ENCODE data around the gene KIAA1614. TPM values are rescaled to one million over a fixed set of nuclear protein-coding genes. Genes with fewer than 3 reads are reported as not detected.

Gene KIAA1614
- total and polyA plus RNA-seq, 10 of the 15 experiments (the other 5 are each of a cell fraction or from before 2014, with no cell fraction given) = 0.03 to 1.0 (median 0.26) TPM; not detected in 1

DNA sequence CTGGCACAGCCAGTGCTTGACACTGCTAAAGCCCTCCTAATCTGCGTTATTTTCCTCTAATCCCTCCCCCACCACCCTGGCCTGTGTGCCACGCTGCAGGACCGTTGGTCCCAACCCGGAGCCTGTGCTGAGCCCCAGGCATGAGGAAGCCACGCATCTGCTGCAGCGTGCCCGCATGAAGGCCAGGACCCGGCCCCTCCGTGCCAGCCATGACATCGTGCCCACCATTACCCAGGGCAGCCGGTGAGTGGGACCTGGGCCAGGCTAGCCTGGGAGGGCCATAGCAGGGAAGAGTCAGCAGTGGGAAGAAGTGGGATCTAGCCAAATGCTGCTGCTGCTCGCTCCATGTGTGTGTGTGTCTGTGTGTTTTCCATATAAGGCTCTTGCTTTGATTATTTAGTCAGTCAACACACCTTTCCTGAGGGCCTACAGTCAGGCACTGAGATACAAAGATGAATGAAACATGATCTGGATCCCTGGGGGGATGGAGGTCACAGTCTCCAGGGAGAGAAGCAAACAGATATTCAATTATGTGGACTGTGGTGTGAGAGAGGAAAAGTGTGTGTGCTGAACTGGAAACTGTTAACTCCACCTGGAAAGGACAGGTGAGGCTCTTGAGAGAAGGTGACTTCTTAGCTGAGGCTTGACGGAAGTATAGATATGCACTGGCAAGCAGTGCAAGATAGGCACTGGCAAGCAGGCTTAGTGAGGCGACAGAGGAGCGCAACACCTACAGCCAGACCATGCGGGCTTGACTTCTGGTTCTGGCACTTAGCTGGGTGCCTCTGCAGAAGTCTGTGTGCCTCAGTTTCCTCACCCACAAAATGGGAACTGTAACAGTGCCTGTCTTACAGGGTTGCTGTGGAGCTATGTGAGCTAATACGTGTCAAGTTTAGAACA lies 15.9 kb downstream of the KIAA1614 start:
- no peak overlapping the region for H3K9ac ChIP-seq (ENCODE audit: control insufficient read depth, insufficient read depth, low read length)

More for the DNA sequence above, 15.9 kb downstream of the KIAA1614 start:
- Histone ChIP-seq H3K27ac (ENCODE audit: control insufficient read depth, insufficient read depth) (no peak overlapping the region), H3K79me2 (ENCODE audit: control insufficient read depth, insufficient read depth, low read length) (no peaks in the 10 kb centered on the region), H3K9me3 (replicated peaks; ENCODE audit: control insufficient read depth, insufficient read depth, low read length) (no peaks in the 10 kb centered on the region), H4K20me1 (ENCODE audit: control insufficient read depth, insufficient read depth) (no peaks in the 10 kb centered on the region), H3K4me1 (ENCODE audit: control insufficient read depth, insufficient read depth, low read length) (peaks cover 4% of the 10 kb centered on the region; the same call in 1 of the 2 replicates), H3K4me2 (ENCODE audit: control insufficient read depth, insufficient read depth) (no peak overlapping the region), H3K36me3 (ENCODE audit: control insufficient read depth in 2 of 2, insufficient read depth in 2 of 2, low read length in 1 of 2) (no peaks in the 10 kb centered on the region), H3K4me3 (no peak overlapping the region), H2AFZ (ENCODE audit: control insufficient read depth, low read depth, low read length) (no peak overlapping the region), H3K27me3 (replicated peaks in 1 of 2; ENCODE audit: control insufficient read depth in 2 of 2, insufficient read depth in 2 of 2, low read length in 1 of 2) (no peaks in the 10 kb centered on the region)
- ATAC-seq = no peak
- no peak for FAIRE-seq
- BruUV-seq (replicated peaks) = no TSS peak
- no peak for DNase-seq (ENCODE audit: low read depth, low spot score)
- in situ Hi-C loops (cut with MboI) (no loop called here), intact Hi-C loops (cut with micrococcal nuclease; ENCODE audit: unreplicated experiment) (no loop called here)
- ChIA-PET POLR2A (no interaction called here), SMC1A (ENCODE audit: uncharacterized antibody, unreplicated experiment) (no interaction called here), RAD21 (ENCODE audit: unreplicated experiment) (interaction anchor here (1.1 kb wide), 1 partner anchor 213 kb away, joined by 3 read pairs; no protein-coding TSS in a partner anchor), CTCF (interaction anchor here (1.5 kb wide), 1 partner anchor 12 kb away, joined by 3 read pairs; no protein-coding TSS in a partner anchor)
- WGBS (ENCODE audit: insufficient coverage, insufficient replicate concordance, low lambda C conversion rate, missing lambda C conversion rate) = 67% methylated on average over 15 of the region's 17 CpGs
- TF ChIP-seq SUPT20H (IDR thresholded peaks at IDR 0.05; ENCODE audit: borderline replicate concordance, control insufficient read depth, low read depth, low read length) (no peak), PAX8 (IDR thresholded peaks at IDR 0.05) (no peak), MEF2B (IDR thresholded peaks at IDR 0.05; ENCODE audit: partially characterized antibody, poor library complexity, severe bottlenecking) (no peak), NRF1 (conservative IDR thresholded peaks at IDR 0.05; ENCODE audit: low read depth, low read length) (no peak)
- TF ChIP-seq, protein P1, sequence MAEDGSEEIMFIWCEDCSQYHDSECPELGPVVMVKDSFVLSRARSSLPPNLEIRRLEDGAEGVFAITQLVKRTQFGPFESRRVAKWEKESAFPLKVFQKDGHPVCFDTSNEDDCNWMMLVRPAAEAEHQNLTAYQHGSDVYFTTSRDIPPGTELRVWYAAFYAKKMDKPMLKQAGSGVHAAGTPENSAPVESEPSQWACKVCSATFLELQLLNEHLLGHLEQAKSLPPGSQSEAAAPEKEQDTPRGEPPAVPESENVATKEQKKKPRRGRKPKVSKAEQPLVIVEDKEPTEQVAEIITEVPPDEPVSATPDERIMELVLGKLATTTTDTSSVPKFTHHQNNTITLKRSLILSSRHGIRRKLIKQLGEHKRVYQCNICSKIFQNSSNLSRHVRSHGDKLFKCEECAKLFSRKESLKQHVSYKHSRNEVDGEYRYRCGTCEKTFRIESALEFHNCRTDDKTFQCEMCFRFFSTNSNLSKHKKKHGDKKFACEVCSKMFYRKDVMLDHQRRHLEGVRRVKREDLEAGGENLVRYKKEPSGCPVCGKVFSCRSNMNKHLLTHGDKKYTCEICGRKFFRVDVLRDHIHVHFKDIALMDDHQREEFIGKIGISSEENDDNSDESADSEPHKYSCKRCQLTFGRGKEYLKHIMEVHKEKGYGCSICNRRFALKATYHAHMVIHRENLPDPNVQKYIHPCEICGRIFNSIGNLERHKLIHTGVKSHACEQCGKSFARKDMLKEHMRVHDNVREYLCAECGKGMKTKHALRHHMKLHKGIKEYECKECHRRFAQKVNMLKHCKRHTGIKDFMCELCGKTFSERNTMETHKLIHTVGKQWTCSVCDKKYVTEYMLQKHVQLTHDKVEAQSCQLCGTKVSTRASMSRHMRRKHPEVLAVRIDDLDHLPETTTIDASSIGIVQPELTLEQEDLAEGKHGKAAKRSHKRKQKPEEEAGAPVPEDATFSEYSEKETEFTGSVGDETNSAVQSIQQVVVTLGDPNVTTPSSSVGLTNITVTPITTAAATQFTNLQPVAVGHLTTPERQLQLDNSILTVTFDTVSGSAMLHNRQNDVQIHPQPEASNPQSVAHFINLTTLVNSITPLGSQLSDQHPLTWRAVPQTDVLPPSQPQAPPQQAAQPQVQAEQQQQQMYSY (CRISPR knock-in tag; IDR thresholded peaks at IDR 0.05) = no peak
- TF ChIP-seq, protein P2, sequence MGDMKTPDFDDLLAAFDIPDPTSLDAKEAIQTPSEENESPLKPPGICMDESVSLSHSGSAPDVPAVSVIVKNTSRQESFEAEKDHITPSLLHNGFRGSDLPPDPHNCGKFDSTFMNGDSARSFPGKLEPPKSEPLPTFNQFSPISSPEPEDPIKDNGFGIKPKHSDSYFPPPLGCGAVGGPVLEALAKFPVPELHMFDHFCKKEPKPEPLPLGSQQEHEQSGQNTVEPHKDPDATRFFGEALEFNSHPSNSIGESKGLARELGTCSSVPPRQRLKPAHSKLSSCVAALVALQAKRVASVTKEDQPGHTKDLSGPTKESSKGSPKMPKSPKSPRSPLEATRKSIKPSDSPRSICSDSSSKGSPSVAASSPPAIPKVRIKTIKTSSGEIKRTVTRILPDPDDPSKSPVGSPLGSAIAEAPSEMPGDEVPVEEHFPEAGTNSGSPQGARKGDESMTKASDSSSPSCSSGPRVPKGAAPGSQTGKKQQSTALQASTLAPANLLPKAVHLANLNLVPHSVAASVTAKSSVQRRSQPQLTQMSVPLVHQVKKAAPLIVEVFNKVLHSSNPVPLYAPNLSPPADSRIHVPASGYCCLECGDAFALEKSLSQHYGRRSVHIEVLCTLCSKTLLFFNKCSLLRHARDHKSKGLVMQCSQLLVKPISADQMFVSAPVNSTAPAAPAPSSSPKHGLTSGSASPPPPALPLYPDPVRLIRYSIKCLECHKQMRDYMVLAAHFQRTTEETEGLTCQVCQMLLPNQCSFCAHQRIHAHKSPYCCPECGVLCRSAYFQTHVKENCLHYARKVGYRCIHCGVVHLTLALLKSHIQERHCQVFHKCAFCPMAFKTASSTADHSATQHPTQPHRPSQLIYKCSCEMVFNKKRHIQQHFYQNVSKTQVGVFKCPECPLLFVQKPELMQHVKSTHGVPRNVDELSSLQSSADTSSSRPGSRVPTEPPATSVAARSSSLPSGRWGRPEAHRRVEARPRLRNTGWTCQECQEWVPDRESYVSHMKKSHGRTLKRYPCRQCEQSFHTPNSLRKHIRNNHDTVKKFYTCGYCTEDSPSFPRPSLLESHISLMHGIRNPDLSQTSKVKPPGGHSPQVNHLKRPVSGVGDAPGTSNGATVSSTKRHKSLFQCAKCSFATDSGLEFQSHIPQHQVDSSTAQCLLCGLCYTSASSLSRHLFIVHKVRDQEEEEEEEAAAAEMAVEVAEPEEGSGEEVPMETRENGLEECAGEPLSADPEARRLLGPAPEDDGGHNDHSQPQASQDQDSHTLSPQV (IDR thresholded peaks at IDR 0.05) = no peak
- TF ChIP-seq, protein P3, sequence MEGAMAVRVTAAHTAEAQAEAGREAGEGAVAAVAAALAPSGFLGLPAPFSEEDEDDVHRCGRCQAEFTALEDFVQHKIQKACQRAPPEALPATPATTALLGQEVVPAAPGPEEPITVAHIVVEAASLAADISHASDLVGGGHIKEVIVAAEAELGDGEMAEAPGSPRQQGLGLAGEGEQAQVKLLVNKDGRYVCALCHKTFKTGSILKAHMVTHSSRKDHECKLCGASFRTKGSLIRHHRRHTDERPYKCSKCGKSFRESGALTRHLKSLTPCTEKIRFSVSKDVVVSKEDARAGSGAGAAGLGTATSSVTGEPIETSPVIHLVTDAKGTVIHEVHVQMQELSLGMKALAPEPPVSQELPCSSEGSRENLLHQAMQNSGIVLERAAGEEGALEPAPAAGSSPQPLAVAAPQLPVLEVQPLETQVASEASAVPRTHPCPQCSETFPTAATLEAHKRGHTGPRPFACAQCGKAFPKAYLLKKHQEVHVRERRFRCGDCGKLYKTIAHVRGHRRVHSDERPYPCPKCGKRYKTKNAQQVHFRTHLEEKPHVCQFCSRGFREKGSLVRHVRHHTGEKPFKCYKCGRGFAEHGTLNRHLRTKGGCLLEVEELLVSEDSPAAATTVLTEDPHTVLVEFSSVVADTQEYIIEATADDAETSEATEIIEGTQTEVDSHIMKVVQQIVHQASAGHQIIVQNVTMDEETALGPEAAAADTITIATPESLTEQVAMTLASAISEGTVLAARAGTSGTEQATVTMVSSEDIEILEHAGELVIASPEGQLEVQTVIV (IDR thresholded peaks at IDR 0.05; ENCODE audit: borderline replicate concordance, partially characterized antibody) = no peak

All from GM12878 (cell line).